CD4-positive, alpha-beta T cell (primary cell): Measurements from ENCODE around the gene VIPR2. TPM values are rescaled to one million over a fixed set of nuclear protein-coding genes. Genes with fewer than 3 reads are reported as not detected.
A peak's percentile ranks its signal among the peaks of the same experiment; 100 is the strongest.
"Not testable (repeated sequence)": the region's sequence is repeated elsewhere in the genome, so short reads cannot be mapped to it uniquely, and the experiment has no call there.

ENCODE experiments used
- ATAC-seq: fragments of 200-7000 bp; cut with Tn5 transposase; one replicate; pipeline ENCODE4 v1.10.0; 2022; ENCODE audit warnings: mild to moderate bottlenecking; ENCODE audit not compliant: poor library complexity
- CTCF ChIA-PET: fragments of 350-600 bp; sonication (Branson Sonifier 250); formaldehyde crosslinking; loops from one replicate; lab custom pipeline; 2021; ENCODE audit warnings: antibody characterized with exemption, inconsistent platforms; lab: Charles Lee
- POLR2A ChIA-PET: fragments of 350-600 bp; sonication (Branson Sonifier 250); formaldehyde crosslinking; loops from one replicate; lab custom pipeline; 2021; ENCODE audit warnings: antibody characterized with exemption, inconsistent platforms; lab: Charles Lee
- DNase-seq, 14 experiments: peaks; one replicate each; pipeline ENCODE4 v3.0.0-alpha.2; 2013 to 2020; ENCODE audit warnings: mixed read lengths in 2 of 14
- H3K27ac ChIP-seq, 2 donors: one replicate each; pipeline versions ENCODE4 v1.5.1 to v1.7.0; 2013; ENCODE audit warnings: low read length in 2 of 2, low read depth in 1 of 2, mild to moderate bottlenecking in 1 of 2
- H3K27me3 ChIP-seq, 2 experiments: 1 replicate in 1 of 2; 2 replicates in 1 of 2; pipeline versions ENCODE4 v1.6.1 to v1.7.0; 2013; ENCODE audit warnings: low read length in 2 of 2, control low read depth in 1 of 2, mild to moderate bottlenecking in 1 of 2, moderate library complexity in 1 of 2; ENCODE audit not compliant: insufficient read depth in 2 of 2, control insufficient read depth in 1 of 2
- H3K36me3 ChIP-seq: one replicate; pipeline ENCODE4 v1.6.1; 2013; ENCODE audit warnings: low read length, control low read depth; ENCODE audit not compliant: insufficient read depth
- H3K4me1 ChIP-seq: one replicate; pipeline ENCODE4 v1.6.1; 2013; ENCODE audit warnings: low read length, control low read depth; ENCODE audit not compliant: insufficient read depth
- H3K4me3 ChIP-seq: one replicate; pipeline ENCODE4 v1.5.1; 2013; ENCODE audit warnings: mild to moderate bottlenecking, low read length, moderate library complexity
- H3K9me3 ChIP-seq, 2 experiments: 1 replicate in 1 of 2; 2 replicates in 1 of 2; pipeline versions ENCODE4 v1.6.1 to v1.7.0; 2013; ENCODE audit warnings: low read length in 2 of 2, mild to moderate bottlenecking in 2 of 2, control low read depth in 1 of 2, moderate library complexity in 1 of 2; ENCODE audit not compliant: control insufficient read depth in 1 of 2, insufficient read depth in 1 of 2
- H3K27ac Mint-ChIP-seq: one replicate; pipeline ENCODE4 v1.8.0; 2020; ENCODE audit warnings: mixed read lengths
- H3K27me3 Mint-ChIP-seq: one replicate; pipeline ENCODE4 v1.8.0; 2021; ENCODE audit warnings: mixed read lengths
- H3K36me3 Mint-ChIP-seq: one replicate; pipeline ENCODE4 v1.8.0; 2021; ENCODE audit warnings: low read depth, mixed read lengths
- H3K4me1 Mint-ChIP-seq: one replicate; pipeline ENCODE4 v1.8.0; 2021; ENCODE audit warnings: low read depth, mixed read lengths
- H3K4me3 Mint-ChIP-seq: one replicate; pipeline ENCODE4 v1.8.0; 2020; ENCODE audit warnings: mild to moderate bottlenecking, mixed read lengths
- H3K9me3 Mint-ChIP-seq: one replicate; pipeline ENCODE4 v1.8.0; 2020; ENCODE audit warnings: mixed read lengths
- intact Hi-C, 2 experiments: fragments of 100-400 bp; cut with DNase I in 1 of 2; cut with micrococcal nuclease in 1 of 2; formaldehyde crosslinking; loops; one replicate each; pipeline versions ENCODE4 v1.15.1 to v1.9.0; 2023 to 2025; cut with DNase I, micrococcal nuclease
- total RNA-seq, 174 experiments: library from RNA in 2 of 174; stranded (reverse) in 2 of 174; gene quantifications; one replicate each; pipeline ENCODE4 v1.2.3 and lab custom pipeline; 2021 to 2026
- TF ChIP-seq, protein P1 (sequence below): fragments of 200-600 bp; IDR thresholded peaks from one replicate; pipeline ENCODE4 v1.8.0; 2022; ENCODE audit warnings: antibody characterized with exemption, mild to moderate bottlenecking

The VIPR2 gene
- total RNA-seq, 2 experiments from 2014 or later = 0.59 to 0.80 TPM

GRCh38 chr7:159103382-159104187 lies 41.1 kb downstream of the VIPR2 start:
- no peak for ATAC-seq
- no peaks in the 10 kb centered on the region for H3K27me3 ChIP-seq
- Mint-ChIP-seq H3K27me3 (peaks cover 8% of the 10 kb centered on the region), H3K36me3 (no peaks in the 10 kb centered on the region), H3K9me3 (no peaks in the 10 kb centered on the region), H3K27ac (no peak overlapping the region), H3K4me1 (no peaks in the 10 kb centered on the region), H3K4me3 (no peak overlapping the region)
- TF ChIP-seq, protein P1, sequence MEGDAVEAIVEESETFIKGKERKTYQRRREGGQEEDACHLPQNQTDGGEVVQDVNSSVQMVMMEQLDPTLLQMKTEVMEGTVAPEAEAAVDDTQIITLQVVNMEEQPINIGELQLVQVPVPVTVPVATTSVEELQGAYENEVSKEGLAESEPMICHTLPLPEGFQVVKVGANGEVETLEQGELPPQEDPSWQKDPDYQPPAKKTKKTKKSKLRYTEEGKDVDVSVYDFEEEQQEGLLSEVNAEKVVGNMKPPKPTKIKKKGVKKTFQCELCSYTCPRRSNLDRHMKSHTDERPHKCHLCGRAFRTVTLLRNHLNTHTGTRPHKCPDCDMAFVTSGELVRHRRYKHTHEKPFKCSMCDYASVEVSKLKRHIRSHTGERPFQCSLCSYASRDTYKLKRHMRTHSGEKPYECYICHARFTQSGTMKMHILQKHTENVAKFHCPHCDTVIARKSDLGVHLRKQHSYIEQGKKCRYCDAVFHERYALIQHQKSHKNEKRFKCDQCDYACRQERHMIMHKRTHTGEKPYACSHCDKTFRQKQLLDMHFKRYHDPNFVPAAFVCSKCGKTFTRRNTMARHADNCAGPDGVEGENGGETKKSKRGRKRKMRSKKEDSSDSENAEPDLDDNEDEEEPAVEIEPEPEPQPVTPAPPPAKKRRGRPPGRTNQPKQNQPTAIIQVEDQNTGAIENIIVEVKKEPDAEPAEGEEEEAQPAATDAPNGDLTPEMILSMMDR = no peak
- ChIA-PET POLR2A (no interaction called here), CTCF (no interaction called here)
- intact Hi-C loops = no loop called here
- H3K27ac ChIP-seq = no peak overlapping the region
- H3K36me3 ChIP-seq = no peaks in the 10 kb centered on the region
- no peaks in the 10 kb centered on the region for H3K9me3 ChIP-seq
- no peak for DNase-seq
- no peaks in the 10 kb centered on the region for H3K4me1 ChIP-seq
- H3K4me3 ChIP-seq = no peak overlapping the region

DNA sequence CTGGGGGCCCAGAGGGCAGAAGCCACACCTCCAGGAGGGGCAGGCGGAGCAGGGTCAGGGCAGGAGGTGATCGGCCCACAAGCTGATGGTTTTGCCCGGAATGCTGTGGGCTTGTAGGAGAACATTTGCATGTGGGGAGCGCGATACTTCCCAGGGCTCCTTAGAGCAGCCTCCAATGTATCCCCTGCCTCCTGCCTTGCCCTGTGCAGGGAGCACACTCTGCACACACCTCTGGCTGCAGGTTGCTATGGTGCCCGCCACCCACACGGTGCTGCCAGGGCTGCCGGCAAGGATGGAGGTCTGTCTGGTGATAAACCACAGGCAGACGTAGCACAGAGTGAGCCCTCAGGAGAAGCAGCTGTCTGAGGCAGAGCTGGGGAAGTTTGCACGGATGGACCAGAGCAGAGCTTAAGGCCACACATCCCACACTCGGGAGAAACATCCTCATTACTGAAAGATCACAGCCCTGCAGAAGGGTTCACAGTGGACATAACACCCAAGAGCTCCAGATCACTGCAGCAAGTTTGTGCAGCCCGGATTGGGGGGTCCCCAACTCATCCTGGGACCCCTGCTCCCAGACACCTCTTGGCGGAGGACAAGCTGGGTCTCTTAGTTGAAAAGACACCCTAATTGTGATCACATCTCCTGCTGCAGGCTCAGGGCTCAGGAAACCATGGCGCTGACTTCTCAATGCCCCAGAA lies 41.8 kb downstream of the VIPR2 start:
- no peak overlapping the region for H3K27ac Mint-ChIP-seq
- H3K27me3 Mint-ChIP-seq = peaks cover 5% of the 10 kb centered on the region
- no peak overlapping the region for H3K4me3 ChIP-seq
- H3K4me1 Mint-ChIP-seq = no peaks in the 10 kb centered on the region
- CTCF ChIA-PET = no interaction called here
- H3K27ac ChIP-seq = no peak overlapping the region
- ATAC-seq (no peak), DNase-seq (peak in 1 of 14 experiments; percentile 15)
- H3K4me1 ChIP-seq = no peaks in the 10 kb centered on the region
- H3K9me3 Mint-ChIP-seq = no peaks in the 10 kb centered on the region
- TF ChIP-seq, protein P1 = no peak
- no peaks in the 10 kb centered on the region for H3K27me3 ChIP-seq
- H3K9me3 ChIP-seq = no peaks in the 10 kb centered on the region
- no peak overlapping the region for H3K4me3 Mint-ChIP-seq
- H3K36me3 Mint-ChIP-seq = no peaks in the 10 kb centered on the region
- H3K36me3 ChIP-seq = no peaks in the 10 kb centered on the region
- intact Hi-C loops = no loop called here
- POLR2A ChIA-PET = no interaction called here

DNA sequence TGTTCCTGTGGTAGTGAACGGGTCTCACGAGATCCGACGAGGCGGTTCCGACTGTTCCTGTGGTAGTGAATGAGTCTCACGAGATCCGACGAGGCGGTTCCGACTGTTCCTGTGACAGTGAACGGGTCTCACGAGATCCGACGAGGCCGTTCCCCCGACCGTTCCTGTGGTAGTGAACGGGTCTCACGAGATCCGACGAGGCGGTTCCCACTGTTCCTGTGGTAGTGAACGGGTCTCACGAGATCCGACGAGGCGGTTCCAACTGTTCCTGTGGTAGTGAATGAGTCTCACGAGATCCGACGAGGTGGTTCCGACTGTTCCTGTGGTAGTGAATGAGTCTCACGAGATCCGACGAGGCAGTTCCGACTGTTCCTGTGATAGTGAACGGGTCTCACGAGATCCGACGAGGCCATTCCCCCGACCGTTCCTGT lies 43.0 kb downstream of the VIPR2 start:
- H3K4me1 ChIP-seq, H3K4me3 Mint-ChIP-seq, POLR2A ChIA-PET, H3K9me3 ChIP-seq, H3K36me3 ChIP-seq, H3K27me3 ChIP-seq, H3K27ac ChIP-seq, H3K36me3 Mint-ChIP-seq, CTCF ChIA-PET, ATAC-seq, H3K4me3 ChIP-seq, H3K27me3 Mint-ChIP-seq, H3K9me3 Mint-ChIP-seq, intact Hi-C loops, H3K4me1 Mint-ChIP-seq, H3K27ac Mint-ChIP-seq: not testable (repeated sequence)
- peak in 1 of 14 experiments; percentile 30 for DNase-seq

GRCh38 chr7:159101083-159101395 lies 43.6 kb downstream of the VIPR2 start:
- H3K36me3 ChIP-seq, H3K4me3 ChIP-seq, H3K4me1 ChIP-seq, H3K27ac ChIP-seq, H3K27ac Mint-ChIP-seq, H3K36me3 Mint-ChIP-seq, H3K9me3 Mint-ChIP-seq, H3K9me3 ChIP-seq, H3K4me3 Mint-ChIP-seq, intact Hi-C loops, CTCF ChIA-PET, POLR2A ChIA-PET, H3K27me3 Mint-ChIP-seq, H3K27me3 ChIP-seq, H3K4me1 Mint-ChIP-seq, ATAC-seq: not testable (repeated sequence)
- peak in 1 of 14 experiments; percentile 15 for DNase-seq

- DNase-seq = peak in 1 of 14 experiments; percentile 17
- intact Hi-C loops, CTCF ChIA-PET, POLR2A ChIA-PET, H3K27me3 ChIP-seq, ATAC-seq, H3K9me3 ChIP-seq, H3K36me3 ChIP-seq, H3K4me3 Mint-ChIP-seq, H3K27ac Mint-ChIP-seq, H3K4me3 ChIP-seq, H3K27me3 Mint-ChIP-seq, H3K9me3 Mint-ChIP-seq, H3K4me1 Mint-ChIP-seq, H3K27ac ChIP-seq, H3K4me1 ChIP-seq, H3K36me3 Mint-ChIP-seq: not testable (repeated sequence)
Observed at GRCh38 chr7:159100281-159101082, 44.2 kb downstream of the VIPR2 start.
